DMS153 treated with DMSO at 0.1 percent for 48 hours (cell line): ENCODE data around the gene OSBPL3.

ENCODE experiments used
- DNase-seq: peaks from one replicate; lab custom pipeline; 2025; ENCODE audit not compliant: unreplicated experiment; lab: John Stamatoyannopoulos, UW

Gene OSBPL3

DNA sequence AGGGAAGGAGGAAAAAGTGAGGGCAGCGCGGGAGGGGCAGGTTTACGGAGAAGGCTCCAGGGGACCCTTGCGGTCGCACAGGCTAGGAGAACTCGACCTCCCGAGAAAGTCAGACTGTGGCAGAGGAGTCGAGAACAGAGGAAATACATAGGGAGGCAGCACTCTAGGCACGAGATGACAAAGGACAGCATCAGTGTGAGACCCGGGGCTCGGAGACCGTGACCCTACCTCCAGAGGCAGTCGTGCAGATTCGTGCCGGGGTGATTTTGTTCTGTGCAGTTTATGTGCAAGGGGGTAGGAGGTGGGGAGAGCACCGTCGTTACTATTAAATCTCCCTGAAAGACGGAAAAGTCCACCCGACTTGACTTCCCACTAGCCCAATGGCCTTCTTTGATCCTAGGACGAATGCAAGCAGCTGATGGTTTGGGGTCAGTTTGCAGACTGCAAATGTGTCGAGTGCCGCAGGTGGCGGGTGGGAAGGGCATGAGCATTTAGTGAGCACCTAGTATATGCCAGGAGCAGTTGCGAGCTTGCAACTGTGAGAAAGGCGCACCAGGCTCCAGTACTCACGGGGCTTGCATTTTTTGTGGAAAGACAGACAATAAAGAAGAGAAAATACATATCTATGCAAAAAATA is 674 bp upstream of the OSBPL3 start:
- no peak for DNase-seq

DNA sequence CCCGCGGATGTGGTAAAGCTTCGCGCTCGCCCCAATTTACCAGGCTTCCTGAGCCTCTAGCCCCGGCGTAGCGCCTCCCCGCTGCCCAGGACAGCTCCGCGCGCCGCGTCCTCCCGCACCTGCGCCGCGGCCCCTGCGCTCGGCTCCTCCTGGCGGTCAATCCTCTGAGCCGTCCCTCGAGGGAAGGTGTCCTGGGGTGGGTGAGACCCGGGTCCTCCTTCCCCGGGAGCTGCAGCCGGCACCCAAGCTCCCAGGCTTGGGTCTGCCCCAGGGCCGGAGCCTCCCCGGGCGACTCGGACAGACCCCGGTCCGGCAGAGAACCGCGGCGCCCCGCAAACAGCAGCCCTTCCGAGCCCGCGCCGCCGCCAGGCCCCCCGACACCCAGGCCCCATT is 512 bp downstream of the OSBPL3 start:
- DNase-seq = no peak

DNA sequence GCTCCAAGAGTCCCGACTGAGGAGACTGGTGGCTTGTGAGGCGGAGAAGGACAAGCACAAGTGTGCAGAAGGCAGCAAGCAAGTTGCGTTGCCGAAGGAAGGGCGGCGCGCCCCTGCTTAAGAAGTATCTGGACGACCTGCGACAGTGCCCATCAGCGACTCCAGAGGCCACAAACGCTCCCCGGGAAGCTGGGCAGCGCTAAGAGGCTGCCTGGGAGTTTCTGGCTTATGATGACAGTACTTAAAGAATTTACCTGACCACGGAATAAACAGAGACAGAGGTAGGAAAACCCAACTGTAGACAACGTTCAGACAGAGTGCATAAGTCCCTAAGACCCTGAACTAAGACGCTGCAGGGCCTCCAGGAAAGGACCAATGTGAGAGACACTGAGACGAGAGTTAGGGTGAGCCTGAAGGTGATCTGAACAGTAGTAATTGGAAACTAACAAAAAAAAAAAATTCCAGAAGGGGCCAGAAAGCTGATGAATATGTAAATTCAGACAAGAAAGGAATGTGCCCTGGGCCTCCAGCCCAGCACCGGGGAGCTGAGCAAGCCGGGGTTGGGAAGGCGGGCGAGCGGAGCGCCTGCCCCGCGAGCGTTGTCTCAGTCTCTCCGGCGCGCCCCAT is 1.0 kb downstream of the OSBPL3 start:
- DNase-seq = no peak

DNA sequence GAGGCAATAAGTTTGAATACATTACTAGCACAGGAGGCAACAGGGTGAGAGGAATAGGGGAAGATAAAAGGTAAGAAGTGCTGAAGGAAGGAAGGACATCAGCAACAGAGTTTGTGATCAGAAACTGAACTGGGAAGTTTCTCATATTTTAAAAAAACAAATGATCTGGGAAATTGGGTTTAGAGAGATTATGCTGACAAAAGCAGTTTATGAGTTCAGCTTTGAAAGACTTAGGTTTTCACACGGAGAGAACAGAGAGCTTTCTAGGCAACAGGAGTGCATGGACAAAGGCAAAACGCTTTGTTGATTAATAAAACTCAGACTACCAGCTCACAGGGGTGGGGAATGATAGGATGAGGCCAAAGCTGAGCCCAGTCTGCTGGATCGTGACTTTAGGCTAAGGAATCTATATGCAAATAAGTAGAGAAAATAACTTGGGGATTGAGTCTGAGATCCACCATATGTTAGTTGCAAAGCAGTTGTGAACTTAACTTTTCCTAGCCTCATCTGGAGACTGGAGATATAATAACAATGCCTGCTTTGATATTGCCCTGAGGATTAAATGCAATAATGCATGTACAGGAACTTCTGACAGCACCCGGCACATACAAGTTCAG is 4.2 kb downstream of the OSBPL3 start:
- no peak for DNase-seq

DNA sequence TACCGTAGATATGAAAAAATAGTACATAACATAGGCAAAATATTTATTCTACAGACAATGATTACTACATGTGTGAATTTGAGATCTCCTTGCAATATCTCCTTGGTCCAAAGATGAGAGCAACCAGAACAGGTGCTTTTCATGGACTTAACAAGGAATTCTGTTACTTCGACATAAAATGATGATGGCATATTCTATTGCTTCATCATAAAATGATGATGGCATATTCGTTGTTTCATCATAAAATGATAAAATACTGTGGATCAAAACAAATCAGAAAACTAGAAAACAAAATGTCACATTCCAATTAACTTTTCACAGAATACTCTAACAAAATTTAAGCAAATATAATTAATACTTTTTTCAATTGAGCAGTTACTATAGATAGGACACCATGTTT is 4.8 kb downstream of the OSBPL3 start:
- no peak for DNase-seq

DNA sequence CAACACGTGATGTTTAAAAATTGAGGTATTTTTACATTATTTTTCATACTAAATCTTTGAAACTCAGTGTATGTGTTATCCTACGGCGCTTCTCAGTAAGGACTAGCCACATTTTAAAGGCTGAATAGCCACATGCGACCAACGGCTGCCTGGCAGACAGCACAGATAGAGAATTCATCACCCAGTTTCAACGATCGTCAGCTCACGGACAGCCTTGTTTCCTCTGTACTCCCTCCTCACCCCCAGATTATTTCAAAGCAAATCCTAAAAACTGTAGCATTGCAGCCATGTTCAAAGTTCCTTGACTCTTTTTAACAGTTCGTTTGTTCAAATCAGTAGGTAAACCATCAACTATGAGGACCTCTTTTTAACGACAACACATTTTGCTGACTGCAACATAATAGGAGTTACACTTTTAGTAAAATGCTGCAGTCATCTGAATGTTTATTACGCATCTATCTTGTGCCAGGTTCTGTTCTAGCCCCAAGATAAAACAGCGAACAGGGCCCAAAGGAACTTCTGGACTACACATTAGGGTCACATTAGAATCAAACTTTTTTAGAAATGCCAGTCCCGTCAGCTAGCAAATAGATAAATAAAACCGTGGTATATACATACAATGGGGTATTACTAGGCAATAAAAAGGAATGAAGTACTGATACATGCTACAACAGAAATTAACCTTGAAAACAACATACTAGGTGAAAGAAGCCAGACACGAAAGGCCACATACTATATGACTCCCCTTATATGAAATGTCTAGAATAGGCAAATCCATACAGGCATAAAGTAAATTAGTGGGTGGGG is 5.7 kb downstream of the OSBPL3 start:
- DNase-seq = no peak

DNA sequence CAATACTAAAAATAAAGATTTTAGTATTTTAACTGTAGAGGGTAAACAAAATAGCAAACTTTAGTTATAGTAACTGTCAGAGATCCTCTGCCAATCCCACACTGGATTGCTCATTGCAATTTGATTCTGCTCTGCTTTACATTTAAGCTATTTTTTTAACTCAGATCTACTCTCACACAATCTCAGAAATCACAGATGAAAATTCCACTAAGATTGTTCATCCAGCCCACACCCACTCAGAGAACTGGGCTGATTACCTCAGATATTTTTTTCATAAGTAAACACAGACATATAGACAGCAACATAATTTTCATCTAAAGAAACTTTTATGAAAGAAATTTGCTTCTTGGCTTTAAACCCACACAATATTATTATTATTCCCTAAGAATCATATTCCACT is 7.0 kb downstream of the OSBPL3 start:
- no peak for DNase-seq

DNA sequence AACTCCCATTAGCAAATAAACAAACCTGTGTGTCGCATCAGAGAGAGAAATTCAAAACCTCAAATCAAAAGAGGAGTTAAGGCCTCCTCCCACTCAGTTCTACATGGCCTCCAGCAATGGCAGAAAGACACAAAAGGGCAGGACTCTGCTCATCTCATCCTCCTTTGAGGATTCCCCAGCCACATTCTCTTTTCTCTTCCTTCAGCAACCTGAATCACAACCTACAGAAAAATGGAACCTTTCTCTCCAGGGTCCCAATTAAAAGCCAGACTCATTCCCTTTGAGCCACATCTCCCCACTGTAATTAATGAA is 7.9 kb downstream of the OSBPL3 start:
- no peak for DNase-seq

DNA sequence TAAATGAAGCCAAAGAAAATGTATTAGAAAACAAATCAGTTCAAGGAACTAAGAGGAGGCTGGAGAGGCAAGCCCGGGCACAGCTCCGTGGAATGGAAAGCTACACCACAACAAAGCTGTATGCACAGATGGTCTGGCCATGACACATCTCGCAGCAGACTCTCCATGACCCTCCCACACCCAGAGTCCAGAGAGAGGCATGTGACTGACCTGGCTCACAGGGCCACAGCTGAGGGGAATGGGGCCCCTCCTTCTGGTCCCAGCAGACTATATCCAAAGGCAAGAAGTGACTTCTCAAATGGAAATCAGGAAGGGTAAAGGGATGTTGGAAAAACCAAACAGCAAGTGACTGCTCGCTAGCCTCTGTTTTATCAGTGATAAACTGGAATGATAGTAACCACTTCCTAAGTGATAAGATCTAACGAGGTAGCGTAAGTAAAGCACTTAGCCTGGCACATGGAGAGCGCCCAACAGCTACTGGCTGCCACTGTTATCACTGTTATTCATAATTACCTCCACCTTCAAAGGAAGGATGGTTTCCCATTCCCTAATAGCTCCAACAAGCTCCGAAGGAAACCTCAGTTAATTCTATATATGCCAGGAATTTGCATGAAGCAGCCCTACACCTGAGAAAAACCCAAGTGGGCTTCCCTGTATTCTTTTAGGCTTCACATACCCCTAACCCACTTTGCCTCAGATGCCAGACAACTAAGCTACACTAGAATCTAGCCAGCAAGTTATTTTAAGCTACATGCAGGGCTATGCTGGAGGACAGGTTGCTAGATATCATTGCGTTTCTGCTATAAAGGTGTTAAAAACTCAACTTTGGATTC is 8.4 kb downstream of the OSBPL3 start:
- peak; percentile 38 for DNase-seq

DNA sequence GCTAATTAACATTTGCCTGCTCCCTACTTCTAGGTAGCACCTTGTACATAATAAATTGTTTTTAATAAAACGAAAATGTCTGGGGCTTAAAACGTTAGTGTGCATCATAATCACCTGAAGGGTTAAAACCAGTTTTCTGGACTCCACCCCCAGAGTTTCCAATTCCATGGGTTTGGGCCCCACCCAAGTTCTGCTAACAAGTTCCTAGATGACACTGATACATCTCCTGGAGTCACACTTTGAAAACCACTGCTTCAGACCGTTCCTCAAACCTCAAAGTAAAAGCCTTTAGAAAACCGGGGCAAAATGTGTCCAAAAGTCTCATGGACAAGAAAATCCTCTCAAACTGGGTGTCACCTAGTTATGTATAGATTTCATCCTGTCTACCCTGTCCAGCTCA is 9.3 kb downstream of the OSBPL3 start:
- DNase-seq = no peak

DNA sequence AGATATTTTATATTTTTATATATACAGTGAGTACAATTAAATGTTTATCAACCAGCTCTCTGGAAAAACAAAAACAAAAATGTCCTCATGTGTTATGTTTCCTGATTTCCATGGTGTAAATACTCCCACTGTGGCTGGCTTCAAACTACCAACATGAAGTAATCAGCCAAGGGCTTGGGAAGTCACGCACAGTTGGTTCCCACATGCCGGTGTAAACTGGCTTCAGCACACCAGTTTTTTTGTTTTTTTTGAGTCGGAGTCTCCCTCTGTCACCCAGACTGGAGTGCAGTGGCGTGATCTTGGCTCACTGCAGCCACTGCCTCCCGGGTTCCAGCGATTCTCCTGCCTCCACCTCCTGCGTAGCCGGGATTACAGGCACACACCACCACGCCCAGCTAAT is 11.8 kb downstream of the OSBPL3 start:
- DNase-seq = no peak

DNA sequence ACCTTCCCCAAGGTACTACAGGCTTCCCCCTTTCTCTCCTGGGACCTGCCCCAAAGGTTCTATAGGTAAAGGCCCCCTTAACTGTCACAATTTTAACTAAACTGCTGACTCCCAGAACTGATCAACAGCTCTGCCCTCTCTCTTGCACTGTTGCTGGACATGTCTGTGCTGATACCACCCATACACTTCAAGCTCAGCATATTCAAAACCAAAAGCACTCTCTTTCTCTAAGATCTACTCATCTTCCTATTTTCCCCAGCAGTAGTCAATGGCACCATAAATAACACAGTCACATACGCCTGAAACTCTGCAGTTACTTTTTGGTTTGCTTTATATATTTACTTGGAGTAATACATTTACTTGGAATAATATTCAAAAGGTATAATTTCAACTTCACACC is 12.3 kb downstream of the OSBPL3 start:
- DNase-seq = no peak

DNA sequence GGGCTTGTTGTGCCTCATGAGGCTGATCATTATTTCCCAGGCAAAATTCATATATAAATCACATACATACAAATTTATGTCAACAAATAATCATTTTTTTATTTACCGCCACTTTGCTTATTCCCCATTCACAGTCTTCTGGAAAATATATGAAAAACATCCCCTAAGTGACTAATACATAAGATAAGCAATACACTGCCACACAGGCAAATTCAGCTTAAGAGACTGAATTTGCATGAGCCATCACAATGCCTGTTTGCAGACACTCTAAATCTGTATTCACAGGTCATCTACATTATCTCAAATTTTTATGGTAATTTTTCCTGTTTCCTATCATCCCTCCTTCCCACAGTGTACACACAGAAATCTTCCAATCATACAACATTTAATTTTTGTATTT is 13.2 kb downstream of the OSBPL3 start:
- no peak for DNase-seq

DNA sequence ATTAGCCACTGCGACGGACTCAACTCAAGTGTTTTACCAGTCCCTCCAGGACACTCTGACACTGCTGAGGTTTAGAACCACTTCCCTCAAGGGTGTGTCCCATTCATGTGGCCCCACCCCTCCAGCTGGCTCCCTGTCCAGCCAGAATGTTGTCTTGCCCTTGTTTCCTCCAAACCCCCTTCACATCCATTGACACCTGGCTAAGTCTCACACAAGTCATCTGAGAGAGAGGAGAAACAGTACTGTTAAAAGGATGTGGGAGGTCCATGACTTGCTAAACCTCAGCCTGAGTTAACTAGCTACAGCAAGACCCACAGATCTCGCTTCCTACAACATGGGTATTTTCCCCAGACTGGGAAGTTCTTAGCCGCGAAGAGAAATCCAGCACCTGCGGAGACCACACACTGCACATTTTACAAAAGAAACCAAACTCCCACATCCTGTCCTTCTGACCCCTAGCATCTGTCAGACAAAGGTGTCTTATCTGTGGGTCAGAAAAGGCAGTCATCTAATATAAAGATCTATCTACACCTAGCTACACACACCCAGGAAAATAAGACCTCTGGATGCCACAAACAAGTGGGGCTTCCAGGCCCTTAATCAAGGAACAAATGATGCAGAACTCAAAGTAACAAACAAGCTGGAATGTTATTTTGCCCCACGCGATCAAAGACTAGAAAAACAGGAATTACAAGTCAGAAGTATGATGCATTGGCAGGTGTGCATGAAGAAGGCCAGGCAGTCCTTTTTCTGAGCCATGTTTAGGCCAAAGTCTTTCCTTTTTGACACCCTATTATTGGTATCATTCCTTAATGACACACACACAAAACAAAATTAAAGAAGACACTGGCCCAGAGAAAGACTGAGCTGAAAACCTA is 13.9 kb downstream of the OSBPL3 start:
- DNase-seq = peak; percentile 40

DNA sequence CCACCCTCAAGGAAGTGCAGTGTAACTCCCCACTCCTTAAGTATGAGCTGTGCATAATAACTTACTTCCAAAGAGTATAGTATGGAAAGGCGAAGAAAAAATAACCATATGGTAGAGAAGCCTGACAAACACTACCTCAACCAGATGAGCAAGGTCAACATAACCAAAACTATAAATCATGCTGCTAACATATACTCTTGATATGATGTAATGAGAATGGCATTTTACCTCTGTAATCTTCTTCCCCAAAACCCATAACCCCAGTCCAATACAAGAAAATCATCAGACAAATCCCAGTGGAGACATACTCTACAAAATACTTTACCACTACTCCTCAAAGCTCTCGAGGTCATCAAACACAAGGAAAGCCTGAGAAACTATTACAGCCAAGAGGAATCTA is 15.8 kb downstream of the OSBPL3 start:
- DNase-seq = no peak

DNA sequence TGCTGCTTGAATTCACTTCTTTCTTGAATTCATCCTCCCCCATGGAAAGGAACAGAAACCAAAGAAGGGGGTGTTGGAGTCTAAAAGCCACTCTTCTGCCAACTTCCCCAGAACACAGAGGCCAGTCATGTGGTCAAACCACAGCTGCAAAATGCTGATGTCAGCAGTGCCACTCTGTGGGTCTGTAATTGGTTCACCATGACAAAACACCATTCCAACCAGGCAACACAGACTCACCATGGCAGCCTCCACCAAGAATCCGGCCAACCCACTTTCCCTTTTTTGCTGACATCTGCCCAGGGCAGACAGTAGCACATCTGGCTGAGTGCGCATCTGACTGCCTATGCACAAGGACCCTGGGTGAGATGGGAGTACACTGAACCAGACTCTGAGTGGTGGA is 16.8 kb downstream of the OSBPL3 start:
- no peak for DNase-seq

DNA sequence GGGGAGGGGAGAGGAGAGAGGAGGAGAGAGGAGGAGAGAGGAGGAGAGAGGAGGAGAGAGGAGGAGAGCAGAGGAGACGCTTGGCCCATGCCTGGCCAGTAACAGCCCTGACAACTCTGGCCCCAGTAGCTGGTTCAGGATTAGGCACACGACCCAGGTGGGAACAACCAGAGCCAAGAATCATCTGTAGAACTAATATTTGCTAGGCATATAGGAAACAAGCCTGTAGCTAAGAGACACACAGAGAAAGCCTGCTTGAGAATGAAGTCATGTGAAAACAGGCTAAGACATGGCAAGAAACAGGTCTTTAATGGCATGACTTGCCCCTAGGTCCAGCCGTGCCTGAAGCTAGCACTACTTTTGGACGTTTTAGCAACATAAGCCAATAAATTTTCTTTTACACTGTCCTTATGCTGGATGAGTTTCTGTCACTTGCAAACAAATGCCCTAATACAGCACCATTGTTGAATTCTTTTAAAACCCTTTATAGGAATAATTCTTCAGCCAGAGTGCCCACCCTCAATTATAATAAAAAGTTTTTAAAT is 17.5 kb downstream of the OSBPL3 start:
- no peak for DNase-seq

DNA sequence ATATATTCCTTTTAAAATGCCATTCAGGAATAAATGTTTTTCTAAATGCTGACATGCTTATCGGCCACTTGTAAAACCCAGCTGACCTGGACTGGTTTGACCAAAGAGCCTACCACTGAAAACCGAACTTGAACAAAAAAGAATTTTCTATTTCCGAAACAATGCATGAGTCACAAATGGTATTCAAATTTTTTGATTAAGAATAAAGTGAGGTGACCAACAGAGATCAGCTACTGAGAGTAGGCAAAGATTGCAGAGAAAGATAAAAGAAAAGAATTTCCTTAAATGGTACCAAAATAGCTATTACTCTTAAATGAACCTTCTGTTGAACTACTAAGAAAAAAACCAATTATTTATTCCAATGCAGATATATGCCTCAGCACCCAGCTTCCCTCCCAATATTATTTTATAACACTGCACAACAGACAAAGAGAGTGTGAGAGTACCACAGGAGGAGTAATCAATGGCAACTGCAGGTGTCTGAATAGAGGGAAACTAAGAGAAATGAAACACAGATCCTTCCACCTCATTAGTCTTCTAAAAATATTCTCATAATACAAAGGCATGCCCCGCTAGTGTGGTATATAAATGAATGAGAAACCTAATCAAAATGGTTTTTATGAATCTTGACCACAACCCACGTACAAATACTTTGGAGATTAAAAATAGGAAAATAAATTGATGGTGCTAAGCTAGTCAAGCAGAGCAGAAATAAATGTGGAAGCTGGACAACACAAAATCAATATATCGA is 20.1 kb downstream of the OSBPL3 start:
- DNase-seq = no peak

DNA sequence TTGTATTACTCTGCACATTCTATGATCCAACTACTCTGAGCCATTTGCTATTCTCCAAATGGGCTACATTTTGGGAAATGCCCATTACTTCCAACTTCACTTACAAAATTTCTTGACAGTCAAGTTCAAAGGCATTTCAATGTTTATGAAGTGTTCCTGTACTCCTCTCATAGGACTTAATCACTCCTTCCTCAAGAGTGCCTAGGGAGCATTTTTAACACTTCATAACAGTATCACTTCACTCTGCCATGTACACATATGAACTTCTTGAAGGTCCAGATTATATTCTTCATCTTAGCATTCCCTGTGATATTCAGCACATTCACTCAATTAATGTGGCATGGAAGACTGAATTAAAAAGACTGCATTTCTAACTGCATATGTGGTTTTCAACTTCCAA is 21.6 kb downstream of the OSBPL3 start:
- DNase-seq = no peak
